Central memory CD8-positive, alpha-beta T cell (primary cell): ENCODE measurements around the gene PDILT.

ENCODE experiments used
- ATAC-seq: fragments of 150-1000 bp; cut with Tn5 transposase; replicated peaks from 2 replicates; pipeline ENCODE4 v1.10.0; 2022; ENCODE audit warnings: mild to moderate bottlenecking, moderate FRiP score, moderate number of reproducible peaks; ENCODE audit not compliant: poor library complexity, severe bottlenecking; ENCODE audit errors: extremely low read depth
- DNase-seq, 2 donors: peaks; one replicate each; pipeline ENCODE4 v3.0.0; 2021; ENCODE audit warnings: low spot score in 2 of 2
- H3K27ac Mint-ChIP-seq: one replicate; pipeline ENCODE4 v1.8.0; 2022; ENCODE audit warnings: low read depth, mild to moderate bottlenecking, moderate library complexity, mixed read lengths
- H3K27me3 Mint-ChIP-seq: one replicate; pipeline ENCODE4 v1.8.0; 2022; ENCODE audit warnings: mixed read lengths
- H3K36me3 Mint-ChIP-seq: one replicate; pipeline ENCODE4 v1.8.0; 2022; ENCODE audit warnings: mild to moderate bottlenecking, moderate library complexity, mixed read lengths; ENCODE audit not compliant: insufficient read depth
- H3K4me1 Mint-ChIP-seq: one replicate; pipeline ENCODE4 v1.8.0; 2022; ENCODE audit warnings: mixed read lengths
- H3K4me3 Mint-ChIP-seq: one replicate; pipeline ENCODE4 v1.8.0; 2022; ENCODE audit warnings: mild to moderate bottlenecking, moderate library complexity, mixed read lengths
- H3K9me3 Mint-ChIP-seq: one replicate; pipeline ENCODE4 v1.8.0; 2022; ENCODE audit warnings: mixed read lengths

Gene PDILT

DNA sequence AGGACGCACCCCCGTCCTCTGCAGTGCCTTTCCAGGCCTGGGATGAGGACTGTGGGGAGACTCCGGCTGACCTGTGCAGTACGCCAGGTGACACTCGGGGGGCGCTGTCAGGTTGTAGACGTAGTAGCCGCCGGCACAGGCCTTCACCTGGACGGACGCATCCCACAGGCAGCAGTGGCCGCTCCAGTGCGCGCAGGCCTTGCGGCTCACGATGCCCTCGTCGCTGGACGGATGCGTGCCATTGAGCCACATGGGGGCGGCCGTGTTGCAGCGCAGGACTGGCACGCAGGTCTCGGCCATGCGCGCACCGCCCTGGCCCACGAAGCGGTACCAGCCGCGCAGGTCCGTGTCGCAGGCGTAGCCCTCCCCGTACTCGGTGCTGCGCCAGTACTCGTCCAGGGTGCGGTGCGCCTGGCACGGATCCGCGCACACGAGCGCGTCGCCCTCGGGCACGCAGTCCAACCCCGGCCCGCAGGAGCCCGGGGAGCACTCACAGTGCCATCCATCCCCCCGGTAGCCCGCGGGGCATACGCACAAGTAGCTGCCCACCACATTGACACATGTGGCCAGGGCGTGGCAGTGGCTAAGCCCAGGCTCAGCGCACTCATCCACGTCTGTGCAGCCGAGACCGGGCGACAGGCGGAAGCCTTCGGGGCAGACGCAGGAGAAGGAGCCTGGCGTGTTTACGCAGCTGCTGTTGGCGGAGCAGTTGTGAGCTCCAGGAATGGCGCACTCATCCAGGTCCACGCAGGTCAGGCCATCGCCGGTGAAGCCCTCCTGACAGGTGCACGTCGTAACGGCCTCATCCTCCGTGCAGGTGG is 56.0 kb downstream of the PDILT start:
- Mint-ChIP-seq H3K4me1 (no peaks in the 10 kb centered on the region), H3K4me3 (no peak overlapping the region), H3K36me3 (no peaks in the 10 kb centered on the region), H3K27ac (no peak overlapping the region), H3K27me3 (no peaks in the 10 kb centered on the region), H3K9me3 (no peaks in the 10 kb centered on the region)
- ATAC-seq (no peak), DNase-seq (no peak)

DNA sequence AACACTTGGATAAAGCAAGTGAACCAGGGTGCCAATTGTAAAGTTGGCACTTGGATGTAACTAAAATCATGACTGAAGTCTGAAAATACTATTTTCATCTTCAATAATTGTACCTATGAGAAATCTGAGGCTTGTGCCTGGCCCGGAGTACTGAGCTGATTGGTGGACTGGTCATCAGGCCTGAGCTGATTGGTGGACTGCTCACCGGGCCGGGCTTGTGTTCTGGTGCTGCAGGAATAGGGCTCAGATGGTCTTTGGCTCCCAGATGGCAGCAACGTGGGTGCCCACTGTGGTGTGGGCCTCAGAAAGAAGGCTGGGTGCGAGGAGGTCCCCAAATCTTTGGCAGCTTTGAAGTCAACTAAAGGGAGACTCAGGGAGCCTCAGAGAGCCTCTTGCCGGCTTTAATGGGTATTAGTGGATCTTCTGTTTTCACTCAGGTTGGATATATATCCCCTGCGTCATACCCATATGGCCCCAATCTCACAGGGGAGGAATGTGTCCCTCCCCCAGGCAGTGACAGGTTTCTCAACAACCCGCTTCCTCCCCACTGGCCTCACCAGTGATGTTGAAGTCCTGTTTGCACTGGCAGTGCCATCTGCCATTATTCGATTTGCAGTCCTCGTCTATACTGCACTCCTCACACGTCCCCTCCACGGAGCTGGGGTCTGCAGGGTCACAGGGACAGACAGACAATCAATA is 56.7 kb downstream of the PDILT start:
- Mint-ChIP-seq H3K4me1 (no peaks in the 10 kb centered on the region), H3K27me3 (no peaks in the 10 kb centered on the region), H3K4me3 (no peak overlapping the region), H3K36me3 (no peaks in the 10 kb centered on the region), H3K9me3 (no peaks in the 10 kb centered on the region), H3K27ac (no peak overlapping the region)
- no peak for DNase-seq
- ATAC-seq = no peak

- Mint-ChIP-seq H3K27ac (no peak overlapping the region), H3K4me1 (no peaks in the 10 kb centered on the region), H3K9me3 (no peaks in the 10 kb centered on the region), H3K36me3 (no peaks in the 10 kb centered on the region), H3K27me3 (no peaks in the 10 kb centered on the region), H3K4me3 (no peak overlapping the region)
- no peak for DNase-seq
- no peak for ATAC-seq
Observed at GRCh38 chr16:20344611-20345010, 59.9 kb downstream of the PDILT start.

- no peak for ATAC-seq
- Mint-ChIP-seq H3K36me3 (no peaks in the 10 kb centered on the region), H3K4me3 (no peak overlapping the region), H3K27me3 (peaks cover 12% of the 10 kb centered on the region), H3K27ac (no peak overlapping the region), H3K9me3 (no peaks in the 10 kb centered on the region), H3K4me1 (no peaks in the 10 kb centered on the region)
- no peak for DNase-seq
Observed at GRCh38 chr16:20339744-20340143, 64.8 kb downstream of the PDILT start.

DNA sequence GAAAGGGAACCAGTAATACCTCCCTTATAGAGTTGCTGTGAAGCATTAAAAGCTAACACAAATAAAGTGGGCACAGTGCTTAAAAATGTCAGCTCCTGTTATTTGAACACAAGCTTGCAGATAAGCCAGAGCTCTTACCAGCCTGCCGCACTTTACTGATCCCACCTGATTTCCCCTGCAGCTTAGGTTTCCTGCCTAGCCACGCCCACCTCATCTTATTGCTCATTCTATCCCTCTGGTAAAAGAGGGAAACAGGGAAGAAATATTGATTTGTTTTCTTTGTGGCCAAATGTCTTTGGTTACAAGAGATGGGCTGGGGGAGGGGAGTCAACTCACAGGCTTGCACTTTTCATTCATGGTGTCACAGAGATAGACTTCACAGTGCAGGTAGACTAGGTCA is 67.6 kb downstream of the PDILT start:
- Mint-ChIP-seq H3K27ac (no peak overlapping the region), H3K4me3 (no peak overlapping the region), H3K4me1 (no peaks in the 10 kb centered on the region), H3K27me3 (peaks cover 12% of the 10 kb centered on the region), H3K9me3 (no peaks in the 10 kb centered on the region), H3K36me3 (no peaks in the 10 kb centered on the region)
- ATAC-seq (no peak), DNase-seq (no peak)

- Mint-ChIP-seq H3K36me3 (no peaks in the 10 kb centered on the region), H3K27ac (no peak overlapping the region), H3K4me3 (no peak overlapping the region), H3K9me3 (peaks cover under 1% of the 10 kb centered on the region), H3K4me1 (no peaks in the 10 kb centered on the region), H3K27me3 (peaks cover 12% of the 10 kb centered on the region)
- DNase-seq = no peak
- ATAC-seq = no peak
Observed at GRCh38 chr16:20334396-20334795, 70.1 kb downstream of the PDILT start.

DNA sequence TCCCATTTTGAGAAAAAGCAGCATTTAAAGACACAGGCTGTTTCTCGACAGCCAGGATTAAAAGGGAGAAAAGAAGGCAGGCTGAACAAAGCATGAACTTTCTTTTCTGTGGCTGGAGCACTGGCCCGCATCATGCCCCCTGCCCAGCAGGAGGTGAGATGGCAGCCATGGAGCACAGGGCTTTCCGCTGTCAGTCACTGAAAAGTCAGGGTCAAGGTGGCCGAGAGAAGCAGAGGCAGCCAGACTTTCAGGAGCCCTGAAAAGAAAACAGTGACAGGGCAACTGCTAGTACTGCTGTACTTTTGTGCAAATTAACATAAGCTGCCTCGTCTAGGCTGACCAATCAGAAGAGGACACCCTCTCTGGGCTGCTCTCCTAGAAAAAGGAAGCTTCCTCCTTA is 71.4 kb downstream of the PDILT start:
- ATAC-seq = no peak
- Mint-ChIP-seq H3K4me1 (no peaks in the 10 kb centered on the region), H3K9me3 (peaks cover 5% of the 10 kb centered on the region), H3K36me3 (no peaks in the 10 kb centered on the region), H3K27ac (no peak overlapping the region), H3K4me3 (no peak overlapping the region), H3K27me3 (peaks cover 9% of the 10 kb centered on the region)
- no peak for DNase-seq

- ATAC-seq = no peak
Observed at GRCh38 chr16:20332411-20332810, 72.1 kb downstream of the PDILT start.

DNA sequence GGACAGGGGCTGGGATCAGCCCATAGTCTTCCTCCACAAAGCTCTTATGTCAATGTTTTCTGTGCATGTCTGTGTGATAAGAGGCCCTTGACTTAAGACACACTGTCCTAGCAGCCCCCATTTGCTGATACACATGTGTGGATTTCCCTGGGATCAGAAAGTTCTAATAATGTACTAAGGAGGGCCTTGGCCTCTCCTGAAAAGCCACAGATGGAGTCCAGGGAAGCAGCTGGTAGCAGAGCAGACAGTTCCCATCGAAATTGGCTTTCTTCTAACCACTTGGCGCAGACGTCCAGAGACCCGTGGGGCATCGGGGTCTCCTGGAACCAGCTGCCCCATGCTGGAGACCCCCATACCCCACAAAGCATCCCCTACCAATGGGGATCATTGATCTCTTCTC is 72.9 kb downstream of the PDILT start:
- Mint-ChIP-seq H3K9me3 (peaks cover 5% of the 10 kb centered on the region), H3K27ac (no peak overlapping the region), H3K27me3 (no peaks in the 10 kb centered on the region), H3K4me1 (no peaks in the 10 kb centered on the region), H3K4me3 (no peak overlapping the region), H3K36me3 (no peaks in the 10 kb centered on the region)
- DNase-seq (no peak), ATAC-seq (no peak)

More at GRCh38 chr16:20332411-20332810, 72.1 kb downstream of the PDILT start:
- Mint-ChIP-seq H3K4me3 (no peak overlapping the region), H3K4me1 (no peaks in the 10 kb centered on the region), H3K9me3 (peaks cover 5% of the 10 kb centered on the region), H3K36me3 (no peaks in the 10 kb centered on the region), H3K27me3 (peaks cover 2% of the 10 kb centered on the region), H3K27ac (no peak overlapping the region)
- DNase-seq = no peak

DNA sequence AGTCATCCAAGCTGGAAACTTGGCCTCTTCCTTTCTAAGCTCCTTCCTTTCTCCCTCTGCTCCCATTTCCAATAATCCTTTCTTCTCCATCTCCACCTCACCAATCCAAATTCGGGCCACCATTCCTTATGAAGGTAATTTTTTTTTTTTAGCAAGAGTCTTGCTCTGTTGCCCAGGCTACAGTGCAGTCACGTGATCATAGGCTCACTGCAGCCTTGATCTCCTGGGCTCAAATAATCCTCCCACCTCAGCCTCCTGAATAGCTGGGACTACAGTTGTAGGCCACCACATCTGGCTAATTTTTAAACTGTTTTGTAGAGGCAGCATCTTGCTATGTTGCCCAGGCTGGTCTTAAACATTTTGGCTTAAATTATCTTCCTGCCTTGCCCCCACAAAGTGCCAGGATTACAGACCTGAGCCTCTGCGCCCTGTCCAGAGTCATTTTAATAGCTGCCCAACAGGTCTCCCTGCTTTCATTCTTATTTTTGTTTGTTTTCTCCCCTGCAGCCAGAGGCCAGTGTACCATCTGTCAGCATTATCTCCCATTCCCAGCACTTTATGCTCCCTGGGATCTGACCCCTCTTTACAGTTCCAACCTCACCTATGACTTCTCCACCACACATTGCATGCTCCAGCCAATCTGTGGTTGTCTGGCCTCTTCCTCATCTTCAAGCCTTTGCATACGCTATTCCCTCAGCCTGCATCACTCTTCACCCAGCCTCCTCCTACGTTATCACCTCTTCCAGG is 75.0 kb downstream of the PDILT start:
- DNase-seq (no peak), ATAC-seq (no peak)
- H3K36me3 Mint-ChIP-seq = no peaks in the 10 kb centered on the region
- H3K27me3 Mint-ChIP-seq = no peaks in the 10 kb centered on the region
- no peaks in the 10 kb centered on the region for H3K4me1 Mint-ChIP-seq
- peaks cover 5% of the 10 kb centered on the region for H3K9me3 Mint-ChIP-seq
- no peak overlapping the region for H3K27ac Mint-ChIP-seq
- H3K4me3 Mint-ChIP-seq = no peak overlapping the region

- Mint-ChIP-seq H3K27ac (no peak within 1 kb of the TSS), H3K36me3 (no peaks in the 10 kb centered on the region), H3K27me3 (no peaks in the 10 kb centered on the region), H3K4me1 (no peaks in the 10 kb centered on the region), H3K9me3 (peaks cover 5% of the 10 kb centered on the region), H3K4me3 (no peak within 1 kb of the TSS)
- no peak for DNase-seq
- ATAC-seq = no peak
Observed at GRCh38 chr16:20327444-20328041, 77.0 kb downstream of the PDILT start, which contains the start of gene GP2. GP2 (minus strand) TSS chr16:20327513; CDS start chr16:20326431, 1,082 bp downstream.

DNA sequence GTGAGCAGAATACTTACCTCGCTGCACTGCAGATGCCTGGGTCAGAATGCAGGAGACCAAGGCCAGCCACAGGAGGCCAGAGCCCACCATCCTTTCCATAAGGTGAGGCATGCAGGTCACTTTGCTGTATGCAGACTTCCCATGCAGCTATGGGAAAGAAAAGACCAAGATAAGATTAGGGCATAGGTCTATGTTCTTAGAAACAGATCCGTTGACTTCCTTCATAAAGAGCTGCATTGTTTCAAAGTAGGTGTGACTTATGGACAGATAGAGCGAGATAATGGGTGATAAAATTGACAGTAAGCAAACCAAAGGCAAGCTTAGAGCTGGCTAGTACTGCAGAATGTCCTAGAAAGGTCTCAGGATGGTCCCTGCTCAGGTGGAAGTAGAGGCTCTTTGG is 78.2 kb downstream of the PDILT start:
- no peak for ATAC-seq
- Mint-ChIP-seq H3K27me3 (no peaks in the 10 kb centered on the region), H3K36me3 (no peaks in the 10 kb centered on the region), H3K9me3 (peaks cover 5% of the 10 kb centered on the region), H3K4me1 (no peaks in the 10 kb centered on the region), H3K4me3 (no peak overlapping the region), H3K27ac (no peak overlapping the region)
- no peak for DNase-seq
